Chondrocyte (in vitro differentiated cells): ENCODE results near the gene IRF3. TPM values are rescaled to one million over a fixed set of nuclear protein-coding genes. Genes with fewer than 3 reads are reported as not detected.

Experiments used
- DNase-seq: peaks from one replicate; pipeline ENCODE4 v3.0.0; 2021; ENCODE audit warnings: mixed read lengths, low spot score
- H3K27ac Mint-ChIP-seq: one replicate; pipeline ENCODE4 v1.8.0; 2021; ENCODE audit warnings: mild to moderate bottlenecking, moderate library complexity, mixed read lengths; ENCODE audit not compliant: unreplicated experiment
- H3K27me3 Mint-ChIP-seq: 2 replicates; pipeline ENCODE4 v1.8.0; 2021; ENCODE audit warnings: low read depth, mixed read lengths
- H3K36me3 Mint-ChIP-seq: 2 replicates; pipeline ENCODE4 v1.8.0; 2021; ENCODE audit warnings: low read depth, mixed read lengths
- H3K4me1 Mint-ChIP-seq: 2 replicates; pipeline ENCODE4 v1.8.0; 2021; ENCODE audit warnings: low read depth, mild to moderate bottlenecking, mixed read lengths
- H3K4me3 Mint-ChIP-seq: one replicate; pipeline ENCODE4 v1.8.0; 2021; ENCODE audit warnings: mild to moderate bottlenecking, moderate library complexity, mixed read lengths; ENCODE audit not compliant: unreplicated experiment
- H3K9me3 Mint-ChIP-seq: 2 replicates; pipeline ENCODE4 v1.8.0; 2021; ENCODE audit warnings: low read depth, mixed read lengths
- CTCF ChIP-seq: fragments of 200-600 bp; sonication (generic); IDR thresholded peaks from 2 replicates; pipeline ENCODE4 v1.5.0; 2021; ENCODE audit warnings: antibody characterized with exemption, mild to moderate bottlenecking, moderate library complexity
- total RNA-seq: library from RNA; stranded (reverse); gene quantifications from 3 replicates; pipeline ENCODE4 v1.2.1, GENCODE V29; 2021

The IRF3 gene
- total RNA-seq, 1 donor from 2014 or later = 53.0 TPM

- DNase-seq = no peak
- TF ChIP-seq CTCF = peak; percentile 81
- H3K27me3 Mint-ChIP-seq = no peaks in the 10 kb centered on the region
Observed at GRCh38 chr19:49677901-49678674, 12.4 kb upstream of the IRF3 start.

GRCh38 chr19:49677231-49677900 is 11.7 kb upstream of the IRF3 start, which contains the start of gene PRMT1:
Gene PRMT1 (plus strand): TSS chr19:49677271. CDS start chr19:49677281, 10 bp downstream.
- H3K4me1 Mint-ChIP-seq = peaks cover 37% of the 10 kb centered on the region
- no peaks in the 10 kb centered on the region for H3K9me3 Mint-ChIP-seq
- H3K27me3 Mint-ChIP-seq = no peaks in the 10 kb centered on the region
- TF ChIP-seq CTCF = no peak
- no peak for DNase-seq
- peaks cover 5% of the 10 kb centered on the region for H3K36me3 Mint-ChIP-seq
- peak within 1 kb of the TSS; percentile 98 for H3K4me3 Mint-ChIP-seq
- peak within 1 kb of the TSS; percentile 100 for H3K27ac Mint-ChIP-seq

More at GRCh38 chr19:49677901-49678674, 12.4 kb upstream of the IRF3 start:
- H3K9me3 Mint-ChIP-seq = no peaks in the 10 kb centered on the region
- peak overlapping the region; percentile 87 for H3K27ac Mint-ChIP-seq
- H3K36me3 Mint-ChIP-seq = peaks cover 7% of the 10 kb centered on the region
- H3K4me1 Mint-ChIP-seq = peaks cover 36% of the 10 kb centered on the region
- H3K4me3 Mint-ChIP-seq = peak overlapping the region; percentile 98

GRCh38 chr19:49676784-49677230 is 11.2 kb upstream of the IRF3 start:
- H3K27me3 Mint-ChIP-seq = no peaks in the 10 kb centered on the region
- no peak for TF ChIP-seq CTCF
- H3K36me3 Mint-ChIP-seq = peaks cover 4% of the 10 kb centered on the region
- H3K27ac Mint-ChIP-seq = peak overlapping the region; percentile 100
- H3K4me3 Mint-ChIP-seq = peak overlapping the region; percentile 98
- H3K9me3 Mint-ChIP-seq = no peaks in the 10 kb centered on the region
- DNase-seq = peak; percentile 100
- H3K4me1 Mint-ChIP-seq = peaks cover 42% of the 10 kb centered on the region

GRCh38 chr19:49676136-49676783 is 10.6 kb upstream of the IRF3 start:
- no peak for TF ChIP-seq CTCF
- peaks cover 4% of the 10 kb centered on the region for H3K36me3 Mint-ChIP-seq
- peaks cover 42% of the 10 kb centered on the region for H3K4me1 Mint-ChIP-seq
- H3K4me3 Mint-ChIP-seq = peak overlapping the region; percentile 82
- H3K27ac Mint-ChIP-seq = peak overlapping the region; percentile 100
- H3K9me3 Mint-ChIP-seq = no peaks in the 10 kb centered on the region
- no peak for DNase-seq
- no peaks in the 10 kb centered on the region for H3K27me3 Mint-ChIP-seq
